Left colon (tissue), 2 donors: Measurements from ENCODE around the gene CDK11B. TPM values are rescaled to one million over a fixed set of nuclear protein-coding genes. Genes with fewer than 3 reads are reported as not detected.
A peak's percentile ranks its signal among the peaks of the same experiment; 100 is the strongest.

ENCODE experiments used
- ATAC-seq: fragments of 200-7000 bp; cut with Tn5 transposase; one replicate; pipeline ENCODE4 v1.9.1; 2020; ENCODE audit warnings: mild to moderate bottlenecking, moderate library complexity
- DNase-seq, 2 donors: peaks; one replicate each; pipeline ENCODE4 v3.0.0-alpha.2; 2020
- intact Hi-C, 2 donors: fragments of 100-400 bp; cut with DNase I in 1 of 2; cut with micrococcal nuclease in 1 of 2; formaldehyde crosslinking; loops; one replicate each; pipeline versions ENCODE4 v1.11.2 to v1.14.0; 2022; cut with DNase I, micrococcal nuclease
- total RNA-seq, 2 donors: library from RNA; stranded (reverse); fragmentation: NEBNext Ultra II Directional; extraction: Animal tissue kit (Norgen Biotek cat#: 25700); gene quantifications; one replicate each; pipeline ENCODE4 v1.2.1, GENCODE V29; 2021
- donor health status: DM: no; HTN: no; CAD: no.
- donor health status: DM: yes; HTN: yes; CAD: no.

The CDK11B gene
- total RNA-seq, 2 donors from 2014 or later = 29.6 to 37.0 TPM

- no peak for ATAC-seq
- intact Hi-C loops = no loop called here
- DNase-seq = peak in 1 of 2 donors; percentile 18
Observed at GRCh38 chr1:1631782-1632420, 26.9 kb downstream of the CDK11B start, which contains the start of gene MMP23B. Gene MMP23B, plus strand, starts transcription at chr1:1632173. Its CDS starts 46 bp downstream, at chr1:1632219.

DNA sequence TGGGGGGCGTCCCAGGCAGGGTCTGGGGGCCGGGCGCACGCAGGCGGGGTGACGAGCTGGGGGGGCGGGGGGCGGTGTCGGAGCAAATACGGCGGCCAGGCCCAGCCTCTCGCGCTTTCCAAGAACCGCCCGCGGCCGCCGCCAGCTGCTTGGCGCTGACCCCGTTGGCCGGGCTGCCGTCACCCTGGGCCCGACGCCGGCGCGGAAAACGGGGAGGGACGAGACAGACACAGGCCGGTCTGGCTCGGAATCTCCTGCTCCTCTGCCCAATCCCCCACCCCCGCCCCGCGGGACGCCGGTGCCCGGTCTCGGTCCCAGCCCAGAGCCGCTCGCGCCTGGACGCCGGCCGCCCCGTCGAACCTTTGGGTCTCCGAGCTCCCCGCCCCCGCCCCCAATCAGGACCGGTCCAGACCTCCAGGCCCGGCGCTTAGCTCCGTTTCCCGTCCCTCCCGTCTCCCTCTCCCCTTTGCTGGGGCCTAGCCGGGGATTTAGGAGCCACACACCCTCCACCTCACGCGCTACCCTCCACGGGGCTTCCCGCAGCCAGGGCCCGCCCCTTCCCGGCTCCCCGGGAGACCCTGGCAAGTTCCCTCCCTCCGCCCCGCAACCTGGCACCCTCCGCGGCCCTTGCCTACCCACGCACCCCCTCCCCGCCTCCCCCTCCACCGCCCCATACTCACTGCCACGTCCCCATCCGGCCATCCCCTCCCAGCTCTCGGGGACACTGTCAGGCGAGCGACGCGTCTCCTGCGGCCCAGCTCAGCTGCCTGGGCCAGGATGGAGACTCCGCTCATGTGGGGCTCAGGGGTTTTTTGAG is 27.6 kb downstream of the CDK11B start:
- peak; percentile 20 to 52 for DNase-seq
- ATAC-seq = no peak
- intact Hi-C loops = no loop called here

DNA sequence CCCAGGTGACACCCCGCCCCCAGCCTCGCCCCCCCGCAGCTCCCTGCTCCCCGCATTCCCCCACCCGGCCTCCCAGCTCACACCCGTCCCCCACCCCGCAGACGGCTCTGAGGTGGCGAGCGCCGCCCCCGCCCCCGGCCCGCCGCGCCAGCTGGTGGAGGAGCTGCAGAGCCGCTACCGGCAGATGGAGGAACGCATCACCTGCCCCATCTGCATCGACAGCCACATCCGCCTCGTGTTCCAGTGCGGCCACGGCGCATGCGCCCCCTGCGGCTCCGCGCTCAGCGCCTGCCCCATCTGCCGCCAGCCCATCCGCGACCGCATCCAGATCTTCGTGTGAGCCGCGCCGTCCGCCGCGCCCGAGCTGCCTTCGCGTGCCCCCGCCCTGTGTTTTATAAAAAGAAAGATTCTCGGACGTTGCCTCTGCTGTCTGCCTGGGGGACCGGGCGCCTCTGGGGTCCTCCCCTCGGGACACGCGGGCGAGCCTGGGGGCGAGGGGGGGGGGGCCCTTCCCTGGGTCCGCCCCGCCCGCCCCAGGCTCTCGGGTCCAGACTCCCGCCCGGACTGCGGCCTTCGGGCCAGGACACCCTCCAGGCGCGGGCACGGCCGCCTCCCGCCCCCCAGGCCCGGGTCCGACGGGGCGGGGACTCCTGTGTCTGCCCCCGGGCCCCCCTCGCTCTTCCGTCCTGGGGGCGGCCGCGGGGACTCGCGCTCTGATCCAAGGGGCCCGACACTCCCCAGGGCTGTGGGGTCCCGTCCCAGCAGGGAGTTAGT is 28.4 kb downstream of the CDK11B start:
- DNase-seq = peak; percentile 77 to 86
- intact Hi-C loops = no loop called here
- ATAC-seq = peak; percentile 44

GRCh38 chr1:1629430-1630190 is 29.2 kb downstream of the CDK11B start:
- DNase-seq (peak; percentile 49 to 68), ATAC-seq (no peak)
- intact Hi-C loops = no loop called here

GRCh38 chr1:1628754-1629429 is 29.9 kb downstream of the CDK11B start:
- intact Hi-C loops = no loop called here
- ATAC-seq (no peak), DNase-seq (peak in 1 of 2 donors; percentile 25)

GRCh38 chr1:1627829-1628753 is 30.7 kb downstream of the CDK11B start:
- DNase-seq (peak in 1 of 2 donors; percentile 38), ATAC-seq (no peak)
- intact Hi-C loops = no loop called here

- DNase-seq (peak; percentile 84 to 86), ATAC-seq (peak; percentile 84)
- intact Hi-C loops = no loop called here
Observed at GRCh38 chr1:1627261-1627828, 31.5 kb downstream of the CDK11B start.

DNA sequence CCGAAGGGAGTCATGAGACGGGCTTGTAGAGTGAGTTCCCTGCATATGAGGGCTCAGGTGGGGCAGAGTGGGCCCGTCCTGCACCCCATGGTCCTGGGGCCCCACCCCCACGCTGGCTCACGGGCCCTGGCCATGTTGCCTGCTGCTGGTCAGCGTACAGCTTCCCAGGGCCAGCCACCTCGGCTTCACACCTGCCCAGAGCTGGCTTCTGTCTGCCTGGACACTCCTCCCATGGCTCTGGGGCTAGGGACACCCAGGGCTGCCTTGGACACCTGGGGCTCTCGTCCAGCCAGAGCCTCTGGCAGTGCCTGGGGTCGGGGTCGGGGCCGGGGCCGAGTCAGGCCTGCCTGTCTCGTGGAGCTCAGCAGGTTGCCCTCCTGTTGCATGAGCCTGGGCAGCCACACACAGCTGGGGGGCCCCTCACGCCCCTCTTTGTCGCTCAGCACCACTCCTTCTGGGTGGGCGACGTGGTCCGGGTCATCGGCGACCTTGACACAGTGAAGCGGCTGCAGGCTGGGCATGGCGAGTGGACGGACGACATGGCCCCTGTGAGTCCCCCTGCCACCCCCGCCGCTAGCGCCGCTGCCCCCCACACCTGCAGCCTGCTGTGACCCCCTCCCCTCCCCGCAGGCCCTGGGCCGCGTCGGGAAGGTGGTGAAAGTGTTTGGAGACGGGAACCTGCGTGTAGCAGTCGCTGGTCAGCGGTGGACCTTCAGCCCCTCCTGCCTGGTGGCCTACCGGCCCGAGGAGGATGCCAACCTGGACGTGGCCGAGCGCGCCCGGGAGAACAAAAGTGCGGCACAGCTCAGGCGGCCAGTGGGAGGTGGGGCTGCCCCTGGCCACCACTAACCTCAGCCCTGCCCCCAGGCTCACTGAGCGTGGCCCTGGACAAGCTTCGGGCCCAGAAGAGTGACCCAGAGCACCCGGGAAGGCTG is 32.3 kb downstream of the CDK11B start:
- intact Hi-C loops = no loop called here
- peak in 1 of 2 donors; percentile 30 for DNase-seq
- no peak for ATAC-seq

DNA sequence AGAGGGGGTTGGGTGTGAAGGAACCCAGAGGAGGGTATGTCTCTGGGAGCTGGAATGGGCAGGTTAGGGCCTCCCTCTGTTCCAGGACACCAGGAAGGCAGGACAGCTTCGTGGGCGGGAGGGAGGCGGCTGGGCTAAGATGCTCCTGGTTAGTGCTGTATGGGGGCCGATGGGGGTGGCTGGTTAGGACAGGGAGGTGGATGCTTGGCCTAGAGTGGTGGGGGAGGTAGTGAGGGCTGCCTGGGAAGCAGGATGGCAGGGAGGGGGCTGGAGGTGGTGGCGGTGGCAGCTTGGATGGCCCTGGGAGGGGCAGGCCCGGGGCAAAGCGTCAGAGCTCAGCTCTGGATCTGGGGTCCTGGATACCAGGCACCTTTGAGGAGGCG is 33.0 kb downstream of the CDK11B start:
- no peak for ATAC-seq

DNA sequence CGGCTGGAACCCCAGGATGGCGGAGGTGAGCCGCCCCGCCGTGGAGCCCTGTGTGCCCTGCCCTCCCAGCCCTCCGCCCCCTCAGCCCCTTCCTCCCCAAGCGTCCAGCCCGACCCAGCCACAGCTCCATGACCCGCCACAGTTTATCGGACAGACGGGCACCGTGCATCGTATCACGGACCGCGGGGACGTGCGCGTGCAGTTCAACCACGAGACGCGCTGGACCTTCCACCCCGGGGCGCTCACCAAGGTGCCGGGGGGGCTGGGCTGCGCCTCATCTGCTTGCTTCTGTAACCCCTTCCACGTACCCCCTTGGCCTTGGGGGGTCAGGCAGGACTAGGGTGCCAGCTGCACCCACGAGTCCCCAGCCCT is 33.4 kb downstream of the CDK11B start:
- DNase-seq (no peak), ATAC-seq (no peak)
- intact Hi-C loops = no loop called here

More for the DNA sequence above, 33.0 kb downstream of the CDK11B start:
- intact Hi-C loops = no loop called here
- DNase-seq = peak in 1 of 2 donors; percentile 21

DNA sequence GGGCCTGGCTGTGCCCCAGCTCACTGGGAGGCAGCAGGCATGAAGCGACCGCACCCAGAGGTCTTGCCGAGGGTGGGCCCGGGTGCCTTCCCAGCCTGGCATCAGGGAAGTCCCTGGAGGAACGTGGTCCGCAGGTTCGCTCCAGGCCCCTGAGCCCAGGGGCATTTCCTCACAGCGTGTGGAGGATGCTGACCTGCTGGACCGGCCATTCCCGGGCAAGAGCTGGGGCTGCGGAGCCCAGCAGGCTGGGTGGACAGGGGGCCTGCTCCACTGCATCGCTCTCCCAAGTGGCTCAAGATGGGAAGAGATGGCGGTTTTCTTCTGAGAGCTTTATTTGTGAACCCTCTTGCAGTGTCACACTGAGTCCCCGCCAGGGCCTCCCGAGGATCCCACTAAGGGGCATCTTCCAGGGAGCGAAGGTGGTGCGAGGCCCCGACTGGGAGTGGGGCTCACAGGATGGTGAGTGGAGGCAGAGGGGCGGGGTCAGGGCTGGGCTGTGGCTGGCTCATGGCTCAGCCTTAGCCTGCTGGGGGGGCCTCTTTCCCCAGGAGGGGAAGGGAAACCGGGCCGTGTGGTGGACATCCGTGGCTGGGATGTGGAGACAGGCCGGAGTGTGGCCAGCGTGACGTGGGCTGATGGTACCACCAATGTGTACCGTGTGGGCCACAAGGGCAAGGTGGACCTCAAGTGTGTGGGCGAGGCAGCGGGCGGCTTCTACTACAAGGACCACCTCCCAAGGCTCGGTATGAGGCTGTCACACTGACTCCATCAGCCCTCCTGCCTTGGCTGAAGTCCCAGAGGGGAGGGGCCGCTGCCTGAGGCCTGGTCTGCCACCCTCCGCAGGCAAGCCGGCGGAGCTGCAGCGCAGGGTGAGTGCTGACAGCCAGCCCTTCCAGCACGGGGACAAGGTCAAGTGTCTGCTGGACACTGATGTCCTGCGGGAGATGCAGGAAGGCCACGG is 34.1 kb downstream of the CDK11B start:
- intact Hi-C loops = no loop called here
- ATAC-seq = no peak
- DNase-seq = peak in 1 of 2 donors; percentile 18

DNA sequence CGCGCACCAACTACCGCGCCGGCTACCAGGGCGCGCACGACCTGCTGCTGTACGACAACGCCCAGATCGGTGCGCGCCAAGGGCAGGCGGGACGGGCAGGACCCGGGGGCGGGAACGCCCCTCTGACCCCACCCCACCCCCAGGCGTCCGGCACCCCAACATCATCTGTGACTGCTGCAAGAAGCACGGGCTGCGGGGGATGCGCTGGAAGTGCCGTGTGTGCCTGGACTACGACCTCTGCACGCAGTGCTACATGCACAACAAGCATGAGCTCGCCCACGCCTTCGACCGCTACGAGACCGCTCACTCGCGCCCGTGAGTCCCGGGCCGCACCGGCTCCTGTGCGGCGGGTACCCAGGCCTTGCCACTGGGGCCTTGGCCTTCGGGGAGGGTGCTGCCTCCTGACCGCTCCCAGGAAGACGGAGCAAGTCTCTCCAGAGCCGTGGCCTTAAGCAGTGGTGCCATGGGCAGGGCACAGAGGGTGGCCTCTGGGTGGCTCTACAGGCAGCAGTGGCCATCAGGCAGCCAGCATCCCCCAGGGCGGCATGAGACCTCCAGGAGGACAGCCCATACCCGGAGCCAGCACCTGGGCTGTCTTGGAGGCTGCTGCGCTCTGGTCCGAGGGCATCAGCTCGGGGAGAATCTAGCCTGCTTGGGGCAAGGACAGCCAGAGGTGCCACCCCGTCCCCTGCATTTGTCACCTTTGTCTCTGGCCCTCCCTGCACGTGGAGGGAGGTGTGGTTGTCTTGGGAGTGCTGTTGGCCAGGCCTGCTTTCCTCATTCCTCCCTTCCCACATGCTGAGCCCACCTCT is 35.0 kb downstream of the CDK11B start:
- ATAC-seq (no peak), DNase-seq (peak in 1 of 2 donors; percentile 24)
- intact Hi-C loops = no loop called here

GRCh38 chr1:1623181-1623630 is 35.6 kb downstream of the CDK11B start:
- intact Hi-C loops = no loop called here
- no peak for ATAC-seq
- peak in 1 of 2 donors; percentile 23 for DNase-seq

- peak in 1 of 2 donors; percentile 14 for DNase-seq
- intact Hi-C loops = no loop called here
- ATAC-seq = no peak
Observed at GRCh38 chr1:1622788-1623094, 36.1 kb downstream of the CDK11B start.
